HUES48 (cell line): ENCODE results near the gene TM4SF1.
"Not testable (repeated sequence)": the region's sequence is repeated elsewhere in the genome, so short reads cannot be mapped to it uniquely, and the experiment has no call there.

Experiments used
- H3K27ac ChIP-seq: one replicate; pipeline ENCODE4 v1.7.0; 2013; ENCODE audit warnings: low read depth, low read length, inconsistent platforms
- H3K27me3 ChIP-seq: 2 replicates; pipeline ENCODE4 v1.6.1; 2013; ENCODE audit warnings: mild to moderate bottlenecking, low read length; ENCODE audit not compliant: control insufficient read depth, insufficient read depth
- H3K36me3 ChIP-seq: 2 replicates; pipeline ENCODE4 v1.6.1; 2013; ENCODE audit warnings: low read length; ENCODE audit not compliant: control insufficient read depth, insufficient read depth
- H3K4me1 ChIP-seq: 2 replicates; pipeline ENCODE4 v1.6.1; 2013; ENCODE audit warnings: mild to moderate bottlenecking, low read length; ENCODE audit not compliant: control insufficient read depth, insufficient read depth
- H3K4me3 ChIP-seq: 2 replicates; pipeline ENCODE4 v1.5.1; 2013; ENCODE audit warnings: mild to moderate bottlenecking, low read depth, low read length
- H3K9ac ChIP-seq: 2 replicates; pipeline ENCODE4 v1.6.1; 2013; ENCODE audit warnings: mild to moderate bottlenecking, low read depth, low read length, moderate library complexity
- H3K9me3 ChIP-seq: 2 replicates; pipeline ENCODE4 v1.6.1; 2013; ENCODE audit warnings: low read length; ENCODE audit not compliant: control insufficient read depth, insufficient read depth

The TM4SF1 gene

DNA sequence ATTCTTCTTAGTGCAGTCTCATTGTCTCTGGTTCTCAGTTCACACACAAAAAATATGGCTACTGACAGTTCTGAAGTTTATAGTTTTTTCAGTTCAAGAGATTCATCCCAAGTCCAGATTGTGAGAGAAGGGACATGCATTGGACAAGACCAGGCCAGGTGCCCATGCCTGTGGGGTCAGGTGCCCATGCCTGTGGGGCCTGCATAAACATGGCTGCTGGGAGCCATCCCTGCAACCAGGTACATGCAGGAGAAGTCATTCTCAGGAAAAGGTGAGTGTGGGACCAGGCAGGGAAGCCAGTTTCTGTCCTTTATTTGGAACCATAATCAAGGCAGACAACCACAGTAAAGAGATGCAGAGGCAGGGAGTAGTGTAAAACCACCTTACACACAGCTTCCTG, 6.3 kb upstream of the TM4SF1 start:
- Histone ChIP-seq H3K4me3 (no peak overlapping the region), H3K27me3 (no peaks in the 10 kb centered on the region), H3K9ac (no peak overlapping the region), H3K4me1 (no peaks in the 10 kb centered on the region), H3K9me3 (no peaks in the 10 kb centered on the region), H3K36me3 (no peaks in the 10 kb centered on the region), H3K27ac (no peak overlapping the region)

DNA sequence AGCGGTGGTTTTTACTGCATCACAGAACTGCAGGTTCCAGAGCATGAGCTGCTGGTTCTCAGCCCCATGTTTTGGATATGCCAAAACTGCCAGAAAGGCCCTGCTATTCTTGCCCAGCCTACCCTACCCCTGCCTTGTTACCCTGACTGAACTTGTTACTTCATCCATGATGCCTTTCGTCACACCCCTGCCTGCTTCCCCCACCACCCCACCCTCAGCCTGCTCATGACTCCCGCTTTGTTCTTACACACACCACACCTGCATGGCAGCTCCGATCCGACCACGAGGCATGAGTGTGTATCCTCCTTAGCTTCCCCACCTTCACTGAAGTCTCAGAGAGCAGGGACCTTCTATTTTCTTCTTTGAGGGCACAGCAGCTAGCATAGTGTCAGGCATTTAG, 5.1 kb upstream of the TM4SF1 start:
- H3K27me3 ChIP-seq: no peaks in the 10 kb centered on the region
- no peak overlapping the region for H3K9ac ChIP-seq
- H3K36me3 ChIP-seq: no peaks in the 10 kb centered on the region
- H3K4me1 ChIP-seq: 0 out of 2 replicates have a peak, but pooled peaks cover 2% of the 10 kb centered on the region
- H3K9me3 ChIP-seq: no peaks in the 10 kb centered on the region
- no peak overlapping the region for H3K27ac ChIP-seq
- no peak overlapping the region for H3K4me3 ChIP-seq

DNA sequence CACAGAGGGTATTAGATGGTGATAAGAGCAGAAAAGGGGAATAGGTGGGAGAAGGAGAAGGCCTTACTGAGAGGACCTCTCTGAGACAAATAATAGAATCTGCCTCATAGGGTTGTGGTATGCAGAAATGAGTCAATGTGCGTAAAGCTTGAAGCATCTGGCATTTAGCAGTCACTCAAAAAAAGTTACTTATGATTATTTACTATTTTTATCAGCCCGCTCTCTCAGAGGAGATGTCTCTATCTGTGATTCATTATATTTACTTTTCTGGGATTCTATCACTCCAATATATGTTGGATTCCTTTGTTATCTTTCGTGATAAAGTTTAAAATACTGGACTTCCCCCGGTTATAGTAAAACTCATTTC, 4.6 kb upstream of the TM4SF1 start:
- Histone ChIP-seq H3K4me1 (peaks cover 6% of the 10 kb centered on the region; the same call in 1 of the 2 replicates), H3K27me3 (no peaks in the 10 kb centered on the region), H3K4me3 (no peak overlapping the region), H3K9ac (no peak overlapping the region), H3K9me3 (no peaks in the 10 kb centered on the region), H3K27ac (no peak overlapping the region), H3K36me3 (no peaks in the 10 kb centered on the region)

DNA sequence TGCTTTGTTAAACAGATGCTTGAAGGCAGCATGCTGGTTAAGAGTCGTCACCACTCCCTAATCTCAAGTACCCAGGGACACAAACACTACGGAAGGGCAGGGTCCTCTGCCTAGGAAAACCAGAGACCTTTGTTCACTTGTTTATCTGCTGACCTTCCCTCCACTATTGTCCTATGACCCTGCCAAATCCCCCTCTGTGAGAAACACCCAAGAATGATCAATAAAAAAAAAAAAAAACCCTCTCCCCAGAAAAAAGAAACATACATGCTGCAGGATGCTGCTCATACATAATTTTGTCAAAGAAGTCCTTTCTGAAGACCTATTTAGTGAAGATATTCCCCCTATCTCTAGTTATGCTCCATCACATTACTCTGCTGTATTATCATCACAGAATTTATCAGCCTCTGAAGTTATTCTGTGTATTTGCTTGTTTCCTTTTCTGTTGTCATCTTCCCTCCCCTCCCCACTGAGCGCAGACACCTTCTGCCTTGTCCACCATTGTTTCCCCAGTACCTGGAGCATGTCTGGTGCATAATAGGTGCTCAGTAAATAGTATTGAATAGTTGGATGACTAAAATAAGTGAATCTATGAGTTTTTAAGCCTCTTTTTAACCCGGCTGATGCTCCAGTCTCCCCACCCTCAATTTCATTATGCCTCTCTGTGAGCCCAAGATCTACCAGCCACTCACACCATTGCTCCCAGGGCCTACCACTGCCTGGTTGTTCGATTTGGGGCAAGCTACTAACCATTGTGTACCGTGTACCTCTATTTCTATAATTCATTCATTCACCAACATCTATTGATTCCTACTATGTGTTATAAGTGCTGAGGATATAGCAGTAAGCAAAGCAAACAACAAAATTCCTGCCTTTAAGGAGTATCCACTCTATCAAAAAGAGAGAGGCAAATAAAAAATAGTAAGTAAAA, 4.0 kb upstream of the TM4SF1 start:
- Histone ChIP-seq H3K27ac (no peak overlapping the region), H3K4me1 (peaks cover 12% of the 10 kb centered on the region), H3K9me3 (no peaks in the 10 kb centered on the region), H3K36me3 (no peaks in the 10 kb centered on the region), H3K4me3 (no peak overlapping the region), H3K27me3 (no peaks in the 10 kb centered on the region), H3K9ac (no peak overlapping the region)

DNA sequence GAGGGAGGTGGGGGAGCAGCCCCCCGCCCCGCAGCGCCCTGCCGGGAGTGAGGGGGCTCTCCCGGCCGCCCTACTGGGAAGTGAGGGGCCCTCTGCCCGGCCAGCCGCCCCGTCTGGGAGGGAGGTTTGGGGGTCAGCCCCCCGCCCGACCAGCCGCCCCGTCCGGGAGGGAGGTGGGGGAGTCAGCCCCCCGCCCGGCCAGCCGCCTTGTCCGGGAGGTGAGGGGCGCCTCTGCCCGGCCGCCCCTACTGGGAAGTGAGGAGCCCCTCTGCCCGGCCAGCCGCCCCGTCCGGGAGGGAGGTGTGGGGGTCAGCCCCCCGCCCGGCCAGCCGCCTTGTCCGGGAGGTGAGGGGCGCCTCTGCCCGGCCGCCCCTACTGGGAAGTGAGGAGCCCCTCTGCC, 2.8 kb upstream of the TM4SF1 start:
- H3K4me3 ChIP-seq, H3K9ac ChIP-seq: not testable (repeated sequence)
- H3K4me1 ChIP-seq: peaks cover 12% of the 10 kb centered on the region

DNA sequence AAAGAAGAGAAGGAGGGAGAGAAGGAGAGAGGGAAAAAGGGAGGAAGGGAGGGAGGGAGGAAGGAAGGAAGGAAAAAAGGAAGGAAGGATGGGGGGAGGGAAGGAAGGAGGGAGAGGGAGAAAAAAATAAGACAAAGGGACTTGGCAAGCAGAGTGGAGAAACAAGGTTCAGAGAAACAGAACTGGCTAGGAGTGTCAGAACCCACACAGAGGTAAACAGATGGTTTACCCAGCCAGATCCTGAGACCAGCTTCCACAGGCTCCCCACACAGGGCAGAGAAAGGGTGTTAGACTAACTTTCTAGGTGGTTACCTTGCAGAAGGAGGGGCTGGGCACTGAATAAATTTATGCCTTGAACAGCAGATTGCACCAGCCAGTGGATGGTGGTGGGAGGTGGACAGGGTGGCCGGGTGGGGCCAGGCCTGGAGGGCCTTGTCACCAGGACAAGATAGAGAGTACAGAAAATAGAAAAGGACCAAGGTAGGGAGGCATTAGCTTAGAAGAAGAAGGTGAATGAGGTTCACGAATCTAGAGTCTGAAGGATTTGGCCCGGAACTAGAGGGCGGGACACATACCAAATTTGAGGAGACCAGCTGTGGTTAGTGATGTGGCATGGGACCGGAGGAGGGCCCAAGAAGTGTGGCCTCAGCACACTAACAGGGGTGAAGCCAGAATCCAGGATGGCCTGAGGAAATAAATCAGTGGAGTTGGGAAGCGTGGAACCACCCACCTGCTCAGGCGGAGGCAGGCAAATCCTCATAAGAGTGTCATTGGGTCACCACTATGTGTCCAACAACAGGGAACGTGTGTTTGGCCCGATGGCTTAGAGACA, 1.2 kb upstream of the TM4SF1 start:
- Histone ChIP-seq H3K9me3 (no peaks in the 10 kb centered on the region), H3K4me3 (no peak overlapping the region), H3K36me3 (no peaks in the 10 kb centered on the region), H3K27me3 (no peaks in the 10 kb centered on the region), H3K27ac (no peak overlapping the region), H3K4me1 (peaks cover 12% of the 10 kb centered on the region), H3K9ac (no peak overlapping the region)

More for the DNA sequence above, 2.8 kb upstream of the TM4SF1 start:
- H3K27me3 ChIP-seq, H3K27ac ChIP-seq, H3K9me3 ChIP-seq, H3K36me3 ChIP-seq: not testable (repeated sequence)

DNA sequence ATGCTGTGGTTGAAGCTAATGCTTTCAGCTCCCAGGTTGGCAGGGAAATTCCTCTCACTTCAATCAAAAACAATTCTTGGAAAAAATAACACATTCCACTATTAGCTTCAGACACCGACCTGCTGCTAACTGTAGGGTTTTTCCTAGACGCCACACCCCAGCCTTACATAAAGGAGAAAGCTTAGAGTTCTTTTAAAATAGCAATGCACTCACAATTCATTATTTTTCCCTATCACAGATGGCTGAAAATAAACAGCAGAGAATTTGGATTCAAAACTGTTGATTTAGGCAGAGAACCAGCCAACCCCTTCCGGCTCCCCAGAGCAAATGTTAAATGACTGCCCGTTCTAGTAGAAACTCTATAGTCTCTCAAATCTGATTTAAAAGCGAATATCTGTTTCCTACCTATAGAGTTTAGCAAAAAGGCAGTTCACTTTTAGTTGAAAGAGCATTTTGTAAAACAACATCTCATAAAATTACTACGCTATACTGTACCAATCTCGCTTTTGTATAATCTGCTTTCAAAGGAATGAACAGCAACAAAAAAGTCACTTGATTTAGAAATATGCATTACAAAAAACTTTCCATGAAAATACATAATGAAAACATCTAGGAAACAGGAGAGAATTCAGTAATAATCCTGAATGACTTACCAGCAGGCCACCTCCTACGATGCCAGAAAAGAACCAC, 586 bp downstream of the TM4SF1 start:
- H3K27me3 ChIP-seq: no peaks in the 10 kb centered on the region
- H3K4me1 ChIP-seq: peaks cover 15% of the 10 kb centered on the region
- H3K4me3 ChIP-seq: peak overlapping the region; percentile 30; the same call in 1 of the 2 replicates
- no peaks in the 10 kb centered on the region for H3K36me3 ChIP-seq
- no peak overlapping the region for H3K9ac ChIP-seq
- no peaks in the 10 kb centered on the region for H3K9me3 ChIP-seq
- no peak overlapping the region for H3K27ac ChIP-seq

DNA sequence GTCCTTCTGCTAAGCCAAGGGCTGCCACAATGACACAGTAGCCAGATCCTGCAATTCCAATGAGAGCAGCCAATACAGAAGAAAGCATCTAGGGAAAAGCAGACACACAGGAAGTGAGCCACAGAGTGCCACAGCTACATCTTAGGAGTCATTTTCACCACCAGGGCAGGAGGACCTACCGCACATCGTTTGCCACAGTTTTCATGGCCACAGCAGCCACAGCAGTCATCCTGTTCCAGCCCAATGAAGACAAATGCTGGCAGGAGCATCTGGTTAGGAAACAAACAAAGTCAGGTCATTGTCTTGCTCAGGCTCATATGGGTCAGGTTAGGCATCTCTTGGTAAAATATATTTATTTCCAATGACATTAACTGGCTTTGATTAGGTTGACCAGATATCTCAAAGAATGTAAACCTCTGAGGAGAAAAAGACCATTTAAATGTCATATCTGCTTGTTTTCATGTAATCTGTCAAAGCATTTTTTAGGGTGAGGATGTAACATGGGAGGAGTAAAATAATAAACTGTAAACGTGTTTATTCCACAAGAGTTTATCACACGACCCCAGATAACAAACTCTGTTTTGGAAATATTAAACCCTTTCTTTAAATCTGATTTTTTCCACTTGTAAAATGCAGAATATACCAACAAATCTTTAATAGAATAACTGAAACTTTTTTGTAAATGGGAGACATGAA, 1.8 kb downstream of the TM4SF1 start:
- no peaks in the 10 kb centered on the region for H3K9me3 ChIP-seq
- H3K4me1 ChIP-seq: peaks cover 27% of the 10 kb centered on the region
- no peaks in the 10 kb centered on the region for H3K36me3 ChIP-seq
- H3K9ac ChIP-seq: no peak overlapping the region
- H3K27ac ChIP-seq: no peak overlapping the region
- H3K4me3 ChIP-seq: no peak overlapping the region; the same call in 1 of the 2 replicates
- H3K27me3 ChIP-seq: no peaks in the 10 kb centered on the region

DNA sequence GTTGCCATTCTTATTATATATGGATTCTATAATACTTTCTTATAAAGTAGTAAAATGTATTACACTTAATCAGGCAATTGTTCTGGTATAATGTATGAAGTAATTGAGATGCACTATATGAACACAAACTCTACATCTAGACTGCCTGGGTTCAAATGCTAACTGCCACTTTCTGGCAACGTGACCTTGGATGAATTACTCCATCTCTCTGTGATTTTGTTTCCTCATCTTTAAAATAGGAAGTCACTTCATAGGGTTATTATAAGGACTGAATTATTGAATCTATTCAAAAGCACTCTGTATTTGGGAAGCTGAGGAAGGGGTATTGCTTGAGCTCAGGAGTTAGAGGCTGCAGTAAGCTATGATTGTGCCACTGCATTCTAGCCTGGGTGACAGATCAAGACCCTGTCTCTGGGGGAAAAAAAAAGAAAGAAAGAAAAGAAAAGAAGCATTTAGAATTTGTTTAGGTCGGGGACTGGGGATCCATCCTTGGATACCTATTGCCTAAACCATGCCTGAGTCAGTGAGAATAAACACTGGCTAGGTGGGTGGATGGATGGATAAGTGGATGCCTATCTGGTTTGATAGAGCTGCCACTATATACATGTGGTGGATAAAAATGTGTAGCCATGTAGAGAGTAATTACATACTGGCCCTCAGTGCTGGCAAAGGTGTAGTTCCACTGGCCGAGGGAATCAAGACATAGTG, 2.5 kb downstream of the TM4SF1 start:
- no peaks in the 10 kb centered on the region for H3K27me3 ChIP-seq
- H3K36me3 ChIP-seq: no peaks in the 10 kb centered on the region
- no peak overlapping the region for H3K27ac ChIP-seq
- H3K9ac ChIP-seq: no peak overlapping the region
- H3K9me3 ChIP-seq: no peaks in the 10 kb centered on the region
- H3K4me3 ChIP-seq: no peak overlapping the region
- peaks cover 34% of the 10 kb centered on the region for H3K4me1 ChIP-seq

DNA sequence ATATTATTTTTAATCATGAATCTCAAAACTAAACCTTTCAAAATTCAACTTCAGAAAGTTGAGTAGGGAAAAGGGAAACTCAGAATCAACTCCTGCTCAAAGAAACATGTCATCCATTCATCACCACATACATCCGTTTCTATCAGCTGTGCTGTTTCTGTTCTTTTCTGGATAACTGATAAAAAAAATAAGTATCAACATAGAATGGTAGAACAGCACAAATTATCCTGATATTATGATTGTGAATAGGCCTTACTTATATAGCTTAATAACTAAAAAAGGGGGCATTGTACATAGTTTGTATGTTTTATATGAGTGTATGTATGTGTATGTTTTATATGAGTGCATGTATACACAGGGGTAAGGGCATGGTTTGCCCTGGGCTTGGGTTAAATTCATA, 3.1 kb downstream of the TM4SF1 start:
- Histone ChIP-seq H3K4me1 (peaks cover 40% of the 10 kb centered on the region), H3K9me3 (no peaks in the 10 kb centered on the region), H3K36me3 (no peaks in the 10 kb centered on the region), H3K27ac (no peak overlapping the region), H3K9ac (no peak overlapping the region), H3K27me3 (no peaks in the 10 kb centered on the region), H3K4me3 (no peak overlapping the region)
